Inferior parietal cortex (tissue), 1 donor: ENCODE measurements around the gene CHRM5.

Experiments
- DNase-seq: peaks from one replicate; pipeline ENCODE4 v3.0.0-alpha.2; 2016; ENCODE audit errors: extremely low spot score

Gene CHRM5

DNA sequence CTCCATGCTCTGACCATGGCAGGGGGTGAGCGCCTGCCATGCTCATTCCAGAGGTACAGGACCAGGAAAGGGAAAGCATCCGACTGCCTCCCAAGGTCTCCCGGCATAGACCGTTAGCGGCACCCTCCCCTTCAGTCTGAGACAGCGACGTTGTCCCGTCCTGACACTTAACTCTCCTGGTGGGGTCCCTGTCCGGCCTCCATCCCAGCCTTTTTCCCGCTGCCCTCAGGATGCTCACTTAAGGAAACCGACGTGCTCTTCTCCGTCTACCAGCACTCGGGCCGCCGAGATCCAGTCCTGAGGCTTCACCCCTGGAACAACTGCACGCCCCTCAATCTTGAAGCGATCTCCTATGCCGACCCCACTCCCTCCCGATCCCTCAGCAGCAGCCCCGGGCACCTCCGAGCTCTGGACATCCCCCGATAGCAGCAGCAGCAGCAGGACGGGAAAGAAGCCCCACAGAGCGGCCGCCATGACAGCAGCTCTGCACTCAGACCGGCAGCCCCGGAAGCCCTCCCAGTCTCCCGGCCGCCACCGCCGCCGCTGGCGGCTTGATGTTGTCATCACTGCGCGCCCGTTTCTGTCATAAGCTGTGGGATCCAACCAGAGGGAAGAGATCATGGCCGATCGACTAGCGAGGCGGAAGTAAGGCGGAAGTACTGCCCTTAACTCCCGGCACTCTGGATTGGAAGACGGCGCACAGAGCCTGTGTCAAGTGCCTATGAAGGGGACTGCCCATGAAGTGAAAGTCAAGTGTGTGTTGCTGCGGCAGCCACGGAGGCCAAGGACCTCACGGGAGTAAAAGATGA is 133.3 kb downstream of the CHRM5 start, which contains the start of the genes EMC7 and PGBD4:
EMC7 (minus strand) TSS at position 497 of the 809 bp plus-strand sequence; CDS start at position 474, 23 bp downstream.
PGBD4 (plus strand) TSS at position 718 of the 809 bp plus-strand sequence. CDS start 449 bp downstream, outside the sequence.
- DNase-seq, result peak; percentile 99

DNA sequence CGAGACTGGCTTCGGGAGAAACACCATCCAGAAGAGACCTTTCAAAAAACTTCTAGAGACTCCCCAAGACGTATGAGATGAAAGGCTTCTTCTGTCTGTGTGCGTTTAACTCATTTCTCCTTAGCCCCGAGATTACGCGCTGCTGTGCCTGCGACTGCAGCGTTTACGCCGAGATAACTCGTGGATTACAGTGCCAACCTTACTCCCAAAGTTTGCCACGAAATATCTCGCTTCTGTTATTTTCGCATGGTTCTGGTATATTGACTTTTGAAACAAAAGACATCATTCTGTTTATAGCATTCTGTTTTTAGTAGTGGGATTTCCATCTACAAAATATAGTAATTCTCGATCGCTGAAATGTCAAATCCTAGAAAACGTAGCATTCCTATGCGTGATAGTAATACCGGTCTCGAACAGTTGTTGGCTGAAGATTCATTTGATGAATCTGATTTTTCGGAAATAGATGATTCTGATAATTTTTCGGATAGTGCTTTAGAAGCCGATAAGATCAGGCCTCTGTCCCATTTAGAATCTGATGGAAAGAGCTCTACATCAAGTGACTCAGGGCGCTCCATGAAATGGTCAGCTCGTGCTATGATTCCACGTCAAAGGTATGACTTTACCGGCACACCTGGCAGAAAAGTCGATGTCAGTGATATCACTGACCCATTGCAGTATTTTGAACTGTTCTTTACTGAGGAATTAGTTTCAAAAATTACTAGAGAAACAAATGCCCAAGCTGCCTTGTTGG is 134.1 kb downstream of the CHRM5 start:
- DNase-seq, result peak; percentile 15

GRCh38 chr15:34106423-34106822 is 138.1 kb downstream of the CHRM5 start:
- no peak for DNase-seq

- no peak for DNase-seq
Observed at GRCh38 chr15:34107315-34107714, 139.0 kb downstream of the CHRM5 start.

DNA sequence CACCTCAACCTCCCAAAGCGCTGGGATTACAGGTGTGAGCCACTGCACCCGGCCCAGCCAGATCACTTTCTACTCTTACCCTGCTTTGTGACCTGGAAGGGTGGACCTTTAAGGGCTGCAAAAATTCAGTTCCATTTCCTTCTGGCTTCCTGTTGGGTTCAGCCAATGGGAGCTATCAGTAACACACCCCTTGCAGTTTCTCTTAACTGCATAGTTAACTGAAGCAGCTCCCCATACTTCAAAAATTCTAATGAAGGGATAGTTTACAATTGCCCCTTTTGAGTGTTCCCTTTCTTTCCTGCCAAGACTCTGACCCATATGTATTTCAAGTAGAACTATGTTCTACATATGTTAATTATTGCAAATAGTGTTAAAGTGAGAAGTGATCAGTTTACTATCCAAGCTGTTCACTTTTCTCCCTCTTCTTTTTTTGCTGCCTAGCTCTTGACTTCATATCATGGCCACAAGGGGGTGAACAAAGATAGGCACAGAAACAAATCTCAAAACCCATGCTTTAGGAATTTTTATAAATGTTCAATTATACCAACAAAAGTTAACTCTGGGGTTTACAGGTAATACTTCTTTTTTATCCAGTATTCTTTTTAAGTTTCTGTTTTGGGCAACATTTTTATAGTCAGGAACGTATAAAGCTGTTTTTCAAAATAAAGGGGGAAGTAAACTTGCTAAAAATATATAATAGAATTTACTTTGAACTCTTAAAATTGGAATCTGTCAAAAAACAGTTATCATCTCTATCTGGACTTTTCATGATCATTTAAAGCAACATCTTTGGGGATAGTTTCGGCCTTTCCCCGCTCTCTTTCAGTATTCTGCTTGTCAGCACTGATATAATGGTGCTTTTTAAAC is 141.7 kb downstream of the CHRM5 start:
- DNase-seq, result peak; percentile 29

GRCh38 chr15:34111488-34111887 is 143.2 kb downstream of the CHRM5 start:
- DNase-seq, result no peak

DNA sequence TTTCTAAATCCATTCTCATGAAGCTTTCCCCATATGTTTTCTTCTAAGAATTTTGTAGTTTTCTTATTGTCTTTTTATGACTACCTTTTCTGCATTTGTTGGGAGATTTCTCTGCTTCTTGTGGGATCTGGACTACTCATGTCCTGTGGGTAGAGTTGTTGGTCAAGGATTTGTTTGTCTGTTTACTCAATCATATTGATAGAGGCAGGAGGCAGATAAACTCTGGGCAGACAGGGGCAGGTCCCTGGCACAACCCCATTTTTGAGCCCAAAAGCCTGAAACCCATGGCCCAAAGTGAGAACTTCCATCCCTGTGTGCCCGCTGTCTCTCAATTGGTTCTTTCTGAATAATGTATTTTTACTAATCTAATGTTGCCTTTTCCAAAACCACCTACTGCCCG is 145.9 kb downstream of the CHRM5 start:
- no peak for DNase-seq

DNA sequence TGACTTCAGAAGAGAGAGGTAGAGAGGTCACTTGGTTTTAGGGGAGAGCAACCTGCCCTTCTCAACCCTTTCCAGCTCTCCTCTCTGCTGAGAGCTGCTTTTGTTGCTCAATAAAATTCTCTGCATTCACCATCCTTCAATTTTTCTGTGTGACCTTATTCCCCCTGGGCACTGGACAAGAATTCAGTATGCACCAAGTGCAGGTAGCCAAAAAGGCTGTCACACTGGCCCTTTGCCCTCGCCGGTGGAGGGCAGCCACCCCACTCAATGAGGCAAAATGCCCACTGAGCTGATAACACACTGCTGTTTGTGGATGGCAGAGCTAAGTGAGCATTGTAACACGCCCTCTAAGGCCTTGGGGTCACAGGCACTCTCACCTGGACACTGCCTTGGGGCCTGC is 146.4 kb downstream of the CHRM5 start:
- DNase-seq, result no peak

- no peak for DNase-seq
Observed at GRCh38 chr15:34116620-34117019, 148.3 kb downstream of the CHRM5 start.
